H9 (cell line): ENCODE measurements around the gene CASK. TPM values are rescaled to one million over a fixed set of nuclear protein-coding genes. Genes with fewer than 3 reads are reported as not detected.

Source experiments
- DNase-seq: peaks from one replicate; pipeline ENCODE4 v3.0.0-alpha.2; 2017
- H2AFZ ChIP-seq: one replicate; pipeline ENCODE4 v1.6.1; 2013; ENCODE audit warnings: mild to moderate bottlenecking, low read length, control low read depth, moderate library complexity
- H2AK5ac ChIP-seq: 2 replicates; pipeline ENCODE4 v1.6.1; 2013; ENCODE audit warnings: low read length, control low read depth, mixed read lengths; ENCODE audit not compliant: insufficient read length
- H2BK120ac ChIP-seq: one replicate; pipeline ENCODE4 v1.6.1; 2013; ENCODE audit warnings: low read depth, mild to moderate bottlenecking, low read length, control low read depth, inconsistent platforms; ENCODE audit not compliant: poor library complexity, severe bottlenecking
- H2BK12ac ChIP-seq: 2 replicates; pipeline ENCODE4 v1.6.1; 2013; ENCODE audit warnings: low read length, control low read depth, mixed read lengths, low read depth; ENCODE audit not compliant: insufficient read length
- H2BK15ac ChIP-seq: 2 replicates; pipeline ENCODE4 v1.6.1; 2013; ENCODE audit warnings: low read depth, low read length, control low read depth
- H2BK20ac ChIP-seq: one replicate; pipeline ENCODE4 v1.6.1; 2013; ENCODE audit warnings: low read depth, mild to moderate bottlenecking, low read length, control low read depth, inconsistent platforms; ENCODE audit not compliant: poor library complexity, severe bottlenecking
- H2BK5ac ChIP-seq: 2 replicates; pipeline ENCODE4 v1.6.1; 2013; ENCODE audit warnings: low read length, control low read depth, mixed read lengths; ENCODE audit not compliant: insufficient read length
- H3K14ac ChIP-seq: 2 replicates; pipeline ENCODE4 v1.6.1; 2013; ENCODE audit warnings: low read length, control low read depth; ENCODE audit not compliant: insufficient read depth
- H3K18ac ChIP-seq: 2 replicates; pipeline ENCODE4 v1.6.1; 2013; ENCODE audit warnings: low read depth, mild to moderate bottlenecking, mixed read lengths, low read length, control low read depth; ENCODE audit not compliant: insufficient read length
- H3K23ac ChIP-seq: 2 replicates; pipeline ENCODE4 v1.6.1; 2013; ENCODE audit warnings: low read length, control low read depth, mixed read lengths, low read depth; ENCODE audit not compliant: insufficient read length
- H3K23me2 ChIP-seq: 2 replicates; pipeline ENCODE4 v1.6.1; 2013; ENCODE audit warnings: low read depth, mild to moderate bottlenecking, mixed read lengths, low read length, control low read depth; ENCODE audit not compliant: insufficient read length, poor library complexity, severe bottlenecking
- H3K27ac ChIP-seq: 2 replicates; pipeline ENCODE4 v1.5.1; 2013; ENCODE audit warnings: low read length, control low read depth, mixed read lengths, low read depth; ENCODE audit not compliant: insufficient read length
- H3K27me3 ChIP-seq: 2 replicates; pipeline ENCODE4 v1.6.1; 2013; ENCODE audit warnings: low read length, control low read depth, inconsistent platforms; ENCODE audit not compliant: insufficient read depth
- H3K4ac ChIP-seq: 2 replicates; pipeline ENCODE4 v1.6.1; 2013; ENCODE audit warnings: low read depth, mild to moderate bottlenecking, control low read depth, inconsistent platforms, low read length, moderate library complexity
- H3K4me1 ChIP-seq: 2 replicates; pipeline ENCODE4 v1.6.1; 2013; ENCODE audit warnings: low read length, control low read depth, inconsistent platforms; ENCODE audit not compliant: insufficient read depth
- H3K4me2 ChIP-seq: 2 replicates; pipeline ENCODE4 v1.6.1; 2013; ENCODE audit warnings: low read length, control low read depth, mixed read lengths; ENCODE audit not compliant: insufficient read length, insufficient read depth
- H3K56ac ChIP-seq: 2 replicates; pipeline ENCODE4 v1.6.1; 2013; ENCODE audit warnings: low read depth, mild to moderate bottlenecking, mixed read lengths, low read length, control low read depth; ENCODE audit not compliant: insufficient read length
- H3K79me1 ChIP-seq: 2 replicates; pipeline ENCODE4 v1.6.1; 2013; ENCODE audit warnings: low read depth, mild to moderate bottlenecking, moderate library complexity, low read length, control low read depth, inconsistent platforms; ENCODE audit not compliant: insufficient read depth, poor library complexity, severe bottlenecking
- H3K79me2 ChIP-seq: 2 replicates; pipeline ENCODE4 v1.6.1; 2013; ENCODE audit warnings: low read length, control low read depth, inconsistent platforms; ENCODE audit not compliant: insufficient read depth
- H3K9ac ChIP-seq: 2 replicates; pipeline ENCODE4 v1.6.1; 2013; ENCODE audit warnings: low read length, control low read depth, mixed read lengths; ENCODE audit not compliant: insufficient read length; ENCODE audit errors: extremely low read depth
- H3K9me3 ChIP-seq: one replicate; pipeline ENCODE4 v1.6.1; 2013; ENCODE audit warnings: low read depth, low read length, inconsistent platforms; ENCODE audit not compliant: control insufficient read depth
- H3T11ph ChIP-seq: one replicate; pipeline ENCODE4 v1.6.1; 2013; ENCODE audit warnings: mild to moderate bottlenecking, low read length, control low read depth, inconsistent platforms
- H4K20me1 ChIP-seq: one replicate; pipeline ENCODE4 v1.6.1; 2013; ENCODE audit not compliant: control insufficient read depth, insufficient read length, insufficient read depth
- H4K5ac ChIP-seq: 2 replicates; pipeline ENCODE4 v1.6.1; 2013; ENCODE audit warnings: low read depth, mild to moderate bottlenecking, mixed read lengths, low read length, control low read depth; ENCODE audit not compliant: insufficient read length
- H4K8ac ChIP-seq: replicated peaks from 2 replicates; pipeline ENCODE4 v1.6.1; 2013; ENCODE audit warnings: low read length, control low read depth, mixed read lengths, low read depth; ENCODE audit not compliant: insufficient read length
- H4K91ac ChIP-seq: 2 replicates; pipeline ENCODE4 v1.6.1; 2013; ENCODE audit warnings: low read depth, mild to moderate bottlenecking, moderate library complexity, mixed read lengths, low read length, control low read depth; ENCODE audit not compliant: insufficient read length
- H3K27ac Mint-ChIP-seq, 3 experiments: 2 replicates in 2 of 3; 3 replicates in 1 of 3; pipeline ENCODE4 v1.8.0; 2020 to 2021; ENCODE audit warnings: mixed read lengths in 3 of 3, mild to moderate bottlenecking in 1 of 3, moderate library complexity in 1 of 3
- H3K27me3 Mint-ChIP-seq: 2 replicates; pipeline ENCODE4 v1.8.0; 2021; ENCODE audit warnings: low read depth, mild to moderate bottlenecking, moderate library complexity, mixed read lengths
- H3K36me3 Mint-ChIP-seq, 3 experiments: 2 replicates in 2 of 3; 3 replicates in 1 of 3; pipeline ENCODE4 v1.8.0; 2020 to 2021; ENCODE audit warnings: low read depth in 3 of 3, mixed read lengths in 3 of 3; ENCODE audit not compliant: insufficient read depth in 1 of 3
- H3K4me1 Mint-ChIP-seq, 2 experiments: 2 replicates each; pipeline ENCODE4 v1.8.0; 2020; ENCODE audit warnings: mixed read lengths in 2 of 2
- H3K4me3 Mint-ChIP-seq, 2 experiments: 2 replicates in 1 of 2; 3 replicates in 1 of 2; pipeline ENCODE4 v1.8.0; 2020 to 2021; ENCODE audit warnings: mild to moderate bottlenecking in 2 of 2, mixed read lengths in 2 of 2, moderate library complexity in 1 of 2
- H3K9me3 Mint-ChIP-seq, 2 experiments: 2 replicates in 1 of 2; 3 replicates in 1 of 2; pipeline ENCODE4 v1.8.0; 2020; ENCODE audit warnings: mild to moderate bottlenecking in 2 of 2, mixed read lengths in 2 of 2, moderate library complexity in 1 of 2
- CTCF ChIP-seq: fragments of 200-600 bp; sonication (generic); conservative IDR thresholded peaks from 3 replicates; pipeline ENCODE4 v1.8.0; 2021; ENCODE audit warnings: antibody characterized with exemption, mild to moderate bottlenecking
- WGBS: extraction: QIAGEN DNeasy Blood & Tissue Kit; methylation state at CpG from one replicate; pipeline ENCODE4 v1.1.7; 2013; ENCODE audit warnings: missing lambda C conversion rate, low lambda C conversion rate, mixed read lengths; ENCODE audit not compliant: insufficient read length; ENCODE audit errors: extremely low coverage; 5-methylcytosine and 5-hydroxymethylcytosine counted together
- total RNA-seq: library from RNA; stranded (reverse); gene quantifications from 2 replicates; pipeline ENCODE4 v1.2.1, GENCODE V29; 2021

CASK gene
- total RNA-seq, 1 experiment from 2014 or later, result 44.1 TPM

GRCh38 chrX:41796577-41796976 lies 126.8 kb downstream of the CASK start:
- Histone ChIP-seq H2AFZ (no peak overlapping the region), H3K56ac (no peak overlapping the region), H3K27me3 (no peaks in the 10 kb centered on the region), H3K4me1 (peaks cover 4% of the 10 kb centered on the region), H4K20me1 (no peaks in the 10 kb centered on the region), H3K79me2 (peaks cover 6% of the 10 kb centered on the region; the same call in 1 of the 2 replicates), H4K8ac (no peak overlapping the region), H4K91ac (no peak overlapping the region), H3K4me2 (no peak overlapping the region), H3K9me3 (peaks cover 9% of the 10 kb centered on the region), H3K27ac (no peak overlapping the region), H3K23me2 (no peaks in the 10 kb centered on the region), H2BK12ac (no peak overlapping the region), H3K23ac (no peak overlapping the region), H2BK15ac (no peak overlapping the region), H2BK5ac (no peak overlapping the region), H3T11ph (no peak overlapping the region), H3K79me1 (peaks cover 4% of the 10 kb centered on the region), H3K18ac (no peak overlapping the region), H2BK20ac (no peak overlapping the region), H3K9ac (no peak overlapping the region), H3K4ac (no peak overlapping the region), H3K14ac (no peak overlapping the region), H2AK5ac (no peak overlapping the region), H2BK120ac (no peak overlapping the region), H4K5ac (no peak overlapping the region)
- TF ChIP-seq CTCF, result no peak
- H3K9me3 Mint-ChIP-seq, result peaks cover 24 to 28% of the 10 kb centered on the region in 2 experiments
- H3K4me1 Mint-ChIP-seq, result peaks cover 2 to 8% of the 10 kb centered on the region in 2 experiments; a peak in 3 of 4 replicates
- WGBS, result no CpG with 5 or more reads among the region's 1 CpG
- DNase-seq, result no peak
- peaks cover 4 to 10% (median 9%) of the 10 kb centered on the region in 3 experiments; a peak in 6 of 7 replicates for H3K36me3 Mint-ChIP-seq
- H3K4me3 Mint-ChIP-seq, result no peak overlapping the region
- H3K27me3 Mint-ChIP-seq, result no peaks in the 10 kb centered on the region
- no peak overlapping the region for H3K27ac Mint-ChIP-seq
